ENCODE measurements around the gene EIF5AL1.

GRCh38 chr10:79547973-79548372, 35.6 kb downstream of the EIF5AL1 start:
- TF ChIP-seq CTCF (conservative IDR thresholded peaks at IDR 0.05; ENCODE audit: low read depth in 2 of 2): no peak
- TF ChIP-seq EZH2phosphoT487 (IDR thresholded peaks at IDR 0.05; ENCODE audit: unreplicated experiment): no peak
- no peak for TF ChIP-seq EZH2 (IDR thresholded peaks at IDR 0.05; ENCODE audit: low read depth, unreplicated experiment)
- no peak for TF ChIP-seq JUNB (IDR thresholded peaks at IDR 0.05; ENCODE audit: unreplicated experiment)
- TF ChIP-seq REST (IDR thresholded peaks at IDR 0.05; ENCODE audit: unreplicated experiment): no peak
